CD1c-positive myeloid dendritic cell (primary cell): ENCODE measurements around the gene NUF2.
"Not testable (repeated sequence)": the region's sequence is repeated elsewhere in the genome, so short reads cannot be mapped to it uniquely, and the experiment has no call there.

Source experiments
- DNase-seq: peaks from one replicate; pipeline ENCODE4 v3.0.0-alpha.2; 2016; ENCODE audit errors: extremely low spot score

Gene NUF2

GRCh38 chr1:163321311-163322305 is at the start of gene NUF2:
NUF2 (plus strand) TSS chr1:163321954; CDS start chr1:163326052, 4,098 bp downstream.
- peak; percentile 98 for DNase-seq

- DNase-seq: no peak
Observed at GRCh38 chr1:163273766-163274441, 47.9 kb upstream of the NUF2 start.

GRCh38 chr1:163275222-163275621 is 46.5 kb upstream of the NUF2 start:
- DNase-seq: no peak

- DNase-seq: no peak
Observed at GRCh38 chr1:163278602-163279001, 43.2 kb upstream of the NUF2 start.

GRCh38 chr1:163284867-163285266 is 36.9 kb upstream of the NUF2 start:
- not testable (repeated sequence) for DNase-seq

DNA sequence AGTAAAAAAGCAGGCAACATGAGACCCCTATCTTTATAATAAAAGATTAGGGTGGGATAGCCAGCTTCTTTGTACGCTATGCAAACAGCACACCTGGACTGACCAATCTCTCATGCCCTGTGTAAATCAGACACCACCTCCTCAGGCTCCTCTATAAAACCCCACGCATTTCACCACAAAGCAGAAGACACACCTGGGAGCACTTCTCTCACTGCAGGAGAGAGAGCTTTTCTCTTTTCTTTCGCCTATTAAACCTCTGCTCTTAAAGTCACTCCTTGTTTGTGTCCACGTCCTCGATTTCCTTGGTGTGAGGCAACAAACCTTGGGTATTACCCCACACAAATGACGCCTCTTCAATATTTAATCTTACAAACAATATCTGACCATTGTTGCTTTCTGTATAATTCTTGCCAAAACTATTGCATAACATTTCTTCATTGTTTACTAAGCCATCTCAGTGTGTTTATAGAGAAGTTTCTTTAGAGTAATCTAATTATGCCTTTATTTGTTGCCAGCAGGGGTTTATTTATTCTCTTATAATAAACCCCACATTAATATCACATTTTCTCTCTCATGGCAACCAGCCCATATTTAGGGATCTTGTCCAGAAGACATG is 31.6 kb upstream of the NUF2 start:
- DNase-seq: no peak

DNA sequence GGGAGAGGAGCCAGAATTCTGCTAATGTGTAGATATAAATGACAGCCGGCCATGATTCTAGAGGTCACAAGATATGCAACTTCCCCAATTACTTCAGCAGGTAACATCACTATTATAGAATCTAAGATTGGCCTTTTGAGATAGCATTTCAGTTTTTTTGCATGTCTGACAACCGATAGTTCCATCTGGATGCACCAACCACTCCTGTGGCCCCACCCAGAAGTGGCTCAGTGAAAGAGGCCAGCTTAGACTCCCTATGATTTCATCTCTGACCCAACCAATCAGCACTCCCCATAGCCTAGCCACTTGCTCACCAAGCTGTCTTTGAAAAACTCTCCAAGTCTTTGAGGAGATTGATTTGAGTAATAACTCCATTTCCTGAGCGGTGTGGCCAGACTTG is 30.3 kb upstream of the NUF2 start:
- no peak for DNase-seq

GRCh38 chr1:163292153-163292552 is 29.6 kb upstream of the NUF2 start:
- not testable (repeated sequence) for DNase-seq

DNA sequence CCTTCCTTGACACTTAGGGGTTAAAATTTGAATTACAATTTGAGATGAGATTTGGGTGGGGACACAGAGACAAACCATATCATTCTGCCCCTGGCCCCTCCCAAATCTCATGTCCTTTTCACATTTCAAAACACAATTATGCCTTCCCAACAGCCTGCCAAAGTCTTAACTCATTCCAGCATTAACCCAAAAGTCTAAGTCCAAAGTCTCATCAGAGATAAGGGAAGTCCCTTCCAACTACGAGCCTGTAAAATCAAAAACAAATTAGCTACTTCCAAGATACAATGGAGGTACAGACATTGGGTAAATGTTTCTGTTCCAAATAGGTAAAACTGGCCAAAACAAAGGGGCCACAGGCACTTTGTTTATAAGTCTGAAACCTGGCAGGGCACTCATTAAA is 28.3 kb upstream of the NUF2 start:
- not testable (repeated sequence) for DNase-seq

DNA sequence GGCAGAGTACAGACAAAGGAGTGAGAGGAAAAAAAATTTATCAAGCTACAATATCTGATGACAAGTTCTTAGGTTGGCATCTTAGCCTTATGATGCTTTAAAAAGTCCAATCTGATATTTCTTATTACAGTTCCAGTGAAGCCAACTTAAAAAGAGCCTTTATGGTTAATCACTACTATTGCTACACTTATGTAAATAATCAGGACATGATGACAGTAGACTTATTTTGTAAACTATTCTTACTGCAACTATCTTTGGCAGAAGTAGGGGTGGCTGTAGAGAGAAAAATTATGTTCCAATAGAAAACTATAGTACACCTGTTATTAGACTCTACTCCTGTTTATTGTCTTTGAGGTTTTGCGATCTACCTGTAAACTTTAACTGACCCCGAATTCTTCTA is 25.8 kb upstream of the NUF2 start:
- no peak for DNase-seq

- DNase-seq: no peak
Observed at GRCh38 chr1:163296504-163297263, 25.1 kb upstream of the NUF2 start.

DNA sequence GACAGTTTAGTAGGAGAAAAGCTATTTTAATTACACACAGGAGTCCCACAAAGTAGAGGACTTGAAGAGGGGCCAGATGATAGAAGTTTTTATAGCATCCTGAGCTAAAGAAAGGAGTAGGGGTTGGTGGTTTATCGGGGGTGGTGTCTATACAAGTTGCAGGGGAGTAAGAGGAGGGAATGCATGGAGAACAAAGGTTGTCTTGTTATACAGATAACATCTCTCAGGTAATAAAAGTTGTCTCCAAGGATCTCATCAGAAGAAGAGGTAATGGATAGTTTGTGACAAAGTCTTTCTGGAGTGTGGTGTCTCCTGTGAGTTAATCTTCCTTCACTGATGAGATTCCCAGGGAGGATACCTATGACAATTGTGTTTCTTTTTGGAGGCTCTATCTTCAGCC is 23.4 kb upstream of the NUF2 start:
- no peak for DNase-seq

- DNase-seq: no peak
Observed at GRCh38 chr1:163300568-163300967, 21.2 kb upstream of the NUF2 start.

DNA sequence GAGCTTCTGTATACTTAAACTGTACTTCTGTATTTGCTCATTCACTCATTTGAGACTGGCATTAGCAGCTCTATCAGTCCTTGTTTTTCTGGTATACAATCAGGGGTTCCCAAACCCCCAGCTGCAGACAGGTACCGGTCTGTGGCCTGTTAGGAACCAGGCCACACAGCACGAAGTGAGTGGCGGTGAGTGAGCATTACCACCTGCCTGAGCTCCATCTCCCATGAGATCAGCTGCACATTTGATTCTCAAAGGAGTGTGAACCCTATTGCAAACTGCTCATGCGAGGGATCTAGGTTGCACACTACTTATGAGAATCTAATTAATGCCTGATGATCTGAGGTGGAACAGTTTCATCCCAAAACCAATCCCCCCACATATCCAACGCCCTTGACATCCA is 18.2 kb upstream of the NUF2 start:
- DNase-seq: no peak

DNA sequence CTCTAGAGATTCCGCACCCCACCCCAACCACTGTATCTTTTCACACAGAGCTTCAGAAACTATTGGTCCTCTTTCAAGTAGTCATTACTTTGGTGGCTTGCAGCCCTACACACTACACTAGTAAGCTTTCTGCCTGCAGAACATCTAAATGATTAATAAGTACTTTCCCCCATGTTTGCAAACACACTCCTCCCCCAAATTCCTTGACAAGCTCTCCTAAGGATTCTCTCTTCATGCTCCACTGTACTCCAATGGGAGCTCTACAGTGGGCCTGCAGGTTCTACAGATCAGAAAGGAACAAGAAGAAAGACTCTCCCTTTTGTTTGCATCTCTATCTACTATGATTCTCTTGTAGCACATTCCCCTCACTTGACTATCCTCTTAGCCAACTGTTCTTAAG is 16.3 kb upstream of the NUF2 start:
- DNase-seq: no peak

DNA sequence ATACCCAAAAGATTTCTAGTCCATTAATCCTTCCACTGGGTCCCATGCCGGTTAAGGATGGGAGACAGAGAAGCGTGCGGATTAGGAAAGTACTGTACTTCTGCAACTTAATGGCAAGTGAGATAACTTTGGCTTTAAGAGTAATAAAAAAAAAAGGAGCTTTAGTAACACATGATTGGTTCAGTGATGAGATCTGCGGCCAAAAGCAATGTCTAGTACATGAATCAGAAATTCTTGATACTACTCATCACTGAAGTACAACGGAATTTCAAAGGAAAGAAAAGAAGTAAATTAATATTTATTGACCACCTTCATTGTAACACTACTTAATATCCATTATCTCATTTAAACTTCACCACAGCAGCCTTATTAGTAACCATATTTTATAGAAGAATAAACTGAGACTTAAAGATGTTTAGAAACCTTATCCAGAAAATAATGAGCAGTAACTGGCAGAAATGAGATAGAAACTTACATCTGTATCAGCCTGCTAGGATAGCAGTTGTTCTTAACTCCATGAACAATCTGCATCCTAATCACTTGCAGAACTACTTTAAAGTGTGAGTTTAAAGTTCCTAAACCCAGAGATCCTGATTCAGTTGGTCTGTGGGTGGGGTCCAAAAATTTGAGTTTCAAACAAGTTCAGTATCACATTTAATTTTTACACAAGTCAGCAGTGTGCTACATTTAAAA is 14.1 kb upstream of the NUF2 start:
- DNase-seq: no peak

- DNase-seq: no peak
Observed at GRCh38 chr1:163308811-163309210, 12.9 kb upstream of the NUF2 start.

DNA sequence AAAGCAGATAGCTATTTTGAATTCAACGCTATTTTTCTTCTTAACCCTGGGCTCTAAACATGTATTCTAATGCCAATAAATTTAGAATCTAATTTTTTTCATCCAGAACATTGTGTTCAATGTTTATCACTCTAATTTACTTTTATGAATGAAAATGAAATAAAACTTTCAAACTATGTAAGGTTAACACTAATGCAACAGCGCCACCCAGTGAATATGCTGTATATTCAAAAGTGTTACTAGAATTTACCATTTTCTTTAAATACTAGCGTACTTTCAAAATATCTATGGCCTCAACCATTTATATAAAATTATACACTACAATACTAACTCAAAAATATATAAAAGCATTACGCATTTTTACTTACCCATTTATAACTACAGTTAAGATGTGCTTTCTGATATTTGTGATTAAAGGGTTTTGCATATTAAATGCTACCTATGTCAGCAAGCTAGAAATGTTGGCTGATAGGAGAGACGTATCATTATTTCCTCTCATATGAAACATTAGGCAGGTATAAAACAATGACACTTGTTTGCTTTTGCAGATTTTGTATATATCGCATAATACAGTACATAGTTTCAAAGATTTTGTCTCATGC is 5.9 kb upstream of the NUF2 start:
- peak; percentile 54 for DNase-seq

GRCh38 chr1:163320891-163321290 is 863 bp upstream of the NUF2 start:
- no peak for DNase-seq

DNA sequence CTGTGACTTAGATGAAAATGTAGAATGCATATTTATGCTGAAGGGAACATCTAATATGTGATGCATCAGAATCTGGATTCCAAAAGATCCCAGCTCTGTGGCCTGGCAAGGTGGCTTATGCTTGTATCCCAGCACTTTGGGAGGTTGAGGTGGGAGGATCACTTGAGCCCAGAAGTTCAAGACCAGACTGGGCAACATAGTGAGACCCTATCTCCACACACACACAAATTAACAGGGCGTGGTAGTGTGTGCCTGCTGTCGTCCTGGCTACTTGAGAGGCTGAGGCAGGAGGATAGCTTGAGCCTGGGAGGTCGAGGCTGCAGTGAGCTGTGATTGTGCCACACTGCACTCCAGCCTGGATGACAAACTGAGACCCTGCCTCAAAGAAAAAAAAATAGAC is 1.6 kb downstream of the NUF2 start:
- not testable (repeated sequence) for DNase-seq

DNA sequence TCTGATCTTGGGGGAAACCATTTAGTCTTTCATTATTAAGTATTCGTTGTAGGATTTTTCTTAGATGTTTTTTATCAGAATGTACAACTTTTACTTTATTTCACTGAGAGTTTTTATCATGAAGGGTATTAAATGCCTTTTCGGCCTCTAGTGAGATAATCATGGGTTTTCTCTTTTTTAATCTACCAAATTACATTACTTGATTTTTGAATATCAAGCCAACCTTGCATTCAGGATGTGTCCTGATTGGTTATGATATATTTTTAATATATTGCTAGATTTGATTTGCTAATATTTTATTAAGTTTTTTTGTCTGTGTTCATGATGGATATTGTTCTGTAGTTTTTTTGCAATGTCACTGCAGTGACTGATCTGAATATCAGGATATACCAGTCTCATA is 9.4 kb downstream of the NUF2 start:
- no peak for DNase-seq
